ENCODE data around the gene CSNK2B.
A peak's percentile ranks its signal among the peaks of the same experiment; 100 is the strongest.

CSNK2B gene

GRCh38 chr6:31715022-31715958 is 49.4 kb downstream of the CSNK2B start, which contains the start of gene LY6G6D:
TSS of gene LY6G6D (plus strand) at chr6:31715348. CDS start at chr6:31715356, 8 bp downstream.
- DNase-seq, result no peak

GRCh38 chr6:31717499-31718222 is 51.8 kb downstream of the CSNK2B start:
- DNase-seq, result no peak

DNA sequence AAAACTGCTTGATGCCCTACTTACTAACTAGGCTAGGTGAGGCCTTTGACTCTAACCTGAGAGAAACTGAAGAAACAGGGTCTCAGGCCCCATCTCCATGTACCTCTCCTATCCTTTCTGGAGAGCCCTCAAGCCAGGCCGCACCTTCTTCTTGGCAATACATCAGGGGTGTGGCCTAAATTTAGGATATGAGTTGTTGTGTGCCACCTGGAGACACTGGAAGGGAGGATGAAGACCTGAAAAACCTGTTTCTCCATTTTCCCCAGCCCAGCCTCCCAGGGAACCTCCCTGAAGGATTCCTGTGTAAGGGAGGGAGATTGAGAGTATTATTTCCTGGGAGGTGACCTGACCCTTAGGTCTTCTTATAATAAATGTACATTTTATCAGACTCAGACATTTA is 52.4 kb downstream of the CSNK2B start:
- peak; percentile 21 for DNase-seq

DNA sequence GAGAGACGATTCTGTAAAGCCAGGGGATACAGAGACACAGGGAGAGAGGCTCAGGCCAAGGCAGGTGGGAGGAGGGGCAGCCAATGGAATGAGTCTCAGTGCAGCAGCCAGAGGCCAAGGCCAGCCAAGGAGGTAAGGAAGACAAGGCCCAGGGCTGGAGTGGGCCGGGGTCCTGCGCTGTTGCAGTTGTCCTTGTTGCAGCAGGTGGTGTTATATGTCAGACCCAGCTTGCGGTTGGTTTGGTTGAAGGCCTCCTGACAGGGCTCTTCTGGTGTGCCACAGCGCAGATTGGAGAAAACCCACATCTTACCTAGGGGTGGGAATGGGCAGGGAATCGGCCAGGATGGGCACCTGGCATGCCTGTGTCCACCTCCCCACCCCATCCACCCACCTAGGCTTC is 53.1 kb downstream of the CSNK2B start:
- no peak for DNase-seq
